ENCODE results near the gene PNPLA8. TPM values are rescaled to one million over a fixed set of nuclear protein-coding genes. Genes with fewer than 3 reads are reported as not detected.

The PNPLA8 gene
- total RNA-seq, 4 donors from 2014 or later: 49.7 to 86.3 (median 61.9) TPM

GRCh38 chr7:108487646-108488045, 38.3 kb downstream of the PNPLA8 start:
- Histone ChIP-seq H3K27ac (no peak overlapping the region), H3K27me3 (no peaks in the 10 kb centered on the region), H3K4me1 (no peaks in the 10 kb centered on the region), H3K9me3 (no peaks in the 10 kb centered on the region), H3K4me3 (no peak overlapping the region), H3K36me3 (peaks cover 0 to 76% of the 10 kb centered on the region in 2 donors)
- TF ChIP-seq CTCF (IDR thresholded peaks at IDR 0.05 in 4 of 5, conservative IDR thresholded peaks at IDR 0.05 in 1 of 5): no peak
- TF ChIP-seq POLR2A (IDR thresholded peaks at IDR 0.05): no peak
- in situ Hi-C loops (cut with MboI; ENCODE audit: low sequenced_read_pairs in 4 of 4) (loop anchor here in 2 of 4 donors (25.0 kb wide), 1 partner anchor 300 kb away; no protein-coding TSS in a partner anchor), intact Hi-C loops (cut with DNase I; ENCODE audit: low total_unique reads) (no loop called here)
- ATAC-seq: no peak
- no peak for DNase-seq

- ATAC-seq (no peak), DNase-seq (no peak)
- Histone ChIP-seq H3K4me1 (no peaks in the 10 kb centered on the region), H3K36me3 (peaks cover 0 to 77% of the 10 kb centered on the region in 2 donors), H3K27ac (no peak overlapping the region), H3K27me3 (no peaks in the 10 kb centered on the region), H3K4me3 (no peak overlapping the region), H3K9me3 (no peaks in the 10 kb centered on the region)
- no peak for TF ChIP-seq POLR2A (IDR thresholded peaks at IDR 0.05)
- no peak for TF ChIP-seq CTCF (IDR thresholded peaks at IDR 0.05 in 4 of 5, conservative IDR thresholded peaks at IDR 0.05 in 1 of 5)
- in situ Hi-C loops (cut with MboI; ENCODE audit: low sequenced_read_pairs in 4 of 4) (loop anchor here in 2 of 4 donors (25.0 kb wide), 1 partner anchor 299 kb away; no protein-coding TSS in a partner anchor), intact Hi-C loops (cut with DNase I; ENCODE audit: low total_unique reads) (no loop called here)
Observed at GRCh38 chr7:108486291-108486966, 39.5 kb downstream of the PNPLA8 start.

- ATAC-seq: no peak
- intact Hi-C loops (cut with DNase I; ENCODE audit: low total_unique reads) (no loop called here), in situ Hi-C loops (cut with MboI; ENCODE audit: low sequenced_read_pairs in 4 of 4) (loop anchor here in 2 of 4 donors (25.0 kb wide), 1 partner anchor 297 kb away; no protein-coding TSS in a partner anchor)
- no peak overlapping the region for H3K27ac ChIP-seq
- no peaks in the 10 kb centered on the region for H3K4me1 ChIP-seq
- H3K27me3 ChIP-seq: no peaks in the 10 kb centered on the region
- no peak for DNase-seq
- peaks cover 2 to 76% of the 10 kb centered on the region in 2 donors for H3K36me3 ChIP-seq
- TF ChIP-seq POLR2A (IDR thresholded peaks at IDR 0.05) (no peak), CTCF (IDR thresholded peaks at IDR 0.05 in 4 of 5, conservative IDR thresholded peaks at IDR 0.05 in 1 of 5) (no peak)
- no peak overlapping the region for H3K4me3 ChIP-seq
- no peaks in the 10 kb centered on the region for H3K9me3 ChIP-seq
Observed at GRCh38 chr7:108484137-108484536, 41.8 kb downstream of the PNPLA8 start.

- H3K27ac ChIP-seq: no peak overlapping the region
- no peak for TF ChIP-seq POLR2A (IDR thresholded peaks at IDR 0.05)
- no peaks in the 10 kb centered on the region for H3K27me3 ChIP-seq
- DNase-seq (no peak), ATAC-seq (no peak)
- peaks cover 2 to 74% of the 10 kb centered on the region in 2 donors for H3K36me3 ChIP-seq
- no peak overlapping the region for H3K4me3 ChIP-seq
- in situ Hi-C loops (cut with MboI; ENCODE audit: low sequenced_read_pairs in 4 of 4) (loop anchor here in 2 of 4 donors (25.0 kb wide), 1 partner anchor 293 kb away; no protein-coding TSS in a partner anchor), intact Hi-C loops (cut with DNase I; ENCODE audit: low total_unique reads) (no loop called here)
- H3K9me3 ChIP-seq: no peaks in the 10 kb centered on the region
- H3K4me1 ChIP-seq: no peaks in the 10 kb centered on the region
Observed at GRCh38 chr7:108480311-108480710, 45.6 kb downstream of the PNPLA8 start.

DNA sequence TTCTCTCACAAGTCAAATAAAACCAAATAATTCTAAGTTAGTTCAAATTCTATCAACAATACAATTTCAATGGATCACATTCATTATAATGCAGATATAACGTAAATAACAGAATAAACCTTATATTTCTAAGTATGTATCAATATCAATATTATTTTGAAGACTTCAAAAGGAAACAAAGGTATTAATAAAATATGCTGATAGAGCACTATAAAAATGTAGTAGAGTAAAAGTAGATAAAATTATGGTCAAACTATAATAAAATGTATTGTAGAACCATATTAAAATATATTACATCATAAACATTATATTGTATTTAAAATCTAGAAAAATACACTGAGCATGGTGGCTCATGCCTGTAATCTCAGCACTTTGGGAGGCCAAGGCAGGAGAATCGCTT, 46.2 kb downstream of the PNPLA8 start:
- no peak for TF ChIP-seq CTCF (IDR thresholded peaks at IDR 0.05 in 4 of 5, conservative IDR thresholded peaks at IDR 0.05 in 1 of 5)
- intact Hi-C loops (cut with DNase I; ENCODE audit: low total_unique reads) (no loop called here), in situ Hi-C loops (cut with MboI; ENCODE audit: low sequenced_read_pairs in 4 of 4) (loop anchor here in 2 of 4 donors (25.0 kb wide), 1 partner anchor 292 kb away; no protein-coding TSS in a partner anchor)
- no peaks in the 10 kb centered on the region for H3K27me3 ChIP-seq
- peaks cover 2 to 68% of the 10 kb centered on the region in 2 donors for H3K36me3 ChIP-seq
- DNase-seq: no peak
- no peaks in the 10 kb centered on the region for H3K9me3 ChIP-seq
- H3K4me1 ChIP-seq: no peaks in the 10 kb centered on the region
- H3K27ac ChIP-seq: no peak overlapping the region
- H3K4me3 ChIP-seq: no peak overlapping the region
- no peak for ATAC-seq
